ENCODE measurements around the gene PEF1. TPM values are rescaled to one million over a fixed set of nuclear protein-coding genes. Genes with fewer than 3 reads are reported as not detected.
"Not testable (repeated sequence)": the region's sequence is repeated elsewhere in the genome, so short reads cannot be mapped to it uniquely, and the experiment has no call there.

Gene PEF1
- total and polyA plus RNA-seq, 7 donors = 52.9 to 87.4 (median 66.4) TPM

- DNase-seq = peak; percentile 83
- 40 to 74% methylated on average over 11 of the region's 11 CpGs for WGBS, 2 donors
- Histone ChIP-seq H3K27me3 (no peaks in the 10 kb centered on the region), H3K27ac (peak overlapping the region; percentile 62 to 96 (median 87)), H3K4me3 (no peak overlapping the region), H3K9me3 (no peaks in the 10 kb centered on the region), H3K36me3 (peaks cover 0 to 4% (median 0%) of the 10 kb centered on the region in 4 donors), H3K4me1 (peaks cover 0 to 41% (median 37%) of the 10 kb centered on the region in 4 donors)
- TF ChIP-seq POLR2AphosphoS5 (IDR thresholded peaks at IDR 0.05) = peak in 1 of 4 donors; percentile 34
- no peak for TF ChIP-seq POLR2A (IDR thresholded peaks at IDR 0.05)
- intact Hi-C loops (cut with DNase I) = no loop called here
Measured at GRCh38 chr1:31591425-31592093, 53.1 kb downstream of the PEF1 start.

- Histone ChIP-seq H3K4me1 (peaks cover 0 to 65% (median 61%) of the 10 kb centered on the region in 4 donors), H3K36me3 (peaks cover 0 to 15% (median 8%) of the 10 kb centered on the region in 4 donors), H3K4me3 (peak overlapping the region; percentile 30 to 55 (median 49)), H3K27me3 (no peaks in the 10 kb centered on the region), H3K9me3 (no peaks in the 10 kb centered on the region), H3K27ac (peak overlapping the region; percentile 94 to 98 (median 96))
- WGBS, 2 donors = 6 to 20% methylated on average over 62 of the region's 62 CpGs
- intact Hi-C loops (cut with DNase I) = no loop called here
- DNase-seq = peak; percentile 69
- TF ChIP-seq POLR2AphosphoS5 (IDR thresholded peaks at IDR 0.05) = peak in 1 of 4 donors; percentile 15
- TF ChIP-seq POLR2A (IDR thresholded peaks at IDR 0.05) = no peak
Measured at GRCh38 chr1:31588751-31589515, 55.7 kb downstream of the PEF1 start.

GRCh38 chr1:31587720-31588423, 56.8 kb downstream of the PEF1 start:
- no peaks in the 10 kb centered on the region for H3K27me3 ChIP-seq
- H3K9me3 ChIP-seq = no peaks in the 10 kb centered on the region
- peaks cover 0 to 25% (median 12%) of the 10 kb centered on the region in 4 donors for H3K36me3 ChIP-seq
- intact Hi-C loops (cut with DNase I) = no loop called here
- TF ChIP-seq POLR2A (IDR thresholded peaks at IDR 0.05) (no peak), POLR2AphosphoS5 (IDR thresholded peaks at IDR 0.05) (peak; percentile 3 to 52 (median 42)), CTCF (IDR thresholded peaks at IDR 0.05) (peak; percentile 22 to 61 (median 56)), EP300 (IDR thresholded peaks at IDR 0.05) (no peak)
- WGBS, 2 donors = 35 to 52% methylated on average over 14 of the region's 14 CpGs
- peak overlapping the region in 3 of 4 donors; percentile 30 to 55 (median 51) for H3K4me3 ChIP-seq
- peak overlapping the region; percentile 94 to 98 (median 96) for H3K27ac ChIP-seq
- peaks cover 0 to 76% (median 72%) of the 10 kb centered on the region in 4 donors for H3K4me1 ChIP-seq
- peak; percentile 89 for DNase-seq

GRCh38 chr1:31587328-31587699, 57.4 kb downstream of the PEF1 start:
- Histone ChIP-seq H3K36me3 (peaks cover 0 to 25% (median 12%) of the 10 kb centered on the region in 4 donors), H3K27ac (peak overlapping the region; percentile 94 to 98 (median 96)), H3K4me1 (peaks cover 0 to 82% (median 78%) of the 10 kb centered on the region in 4 donors)
- H3K4me3 ChIP-seq; H3K27me3 ChIP-seq; H3K9me3 ChIP-seq; intact Hi-C loops (cut with DNase I); DNase-seq: not testable (repeated sequence)
- 92 to 93% methylated on average over 5 of the region's 5 CpGs for WGBS, 2 donors

GRCh38 chr1:31586376-31587327, 58.0 kb downstream of the PEF1 start:
- no peak overlapping the region for H3K4me3 ChIP-seq
- no peak for TF ChIP-seq CTCF (IDR thresholded peaks at IDR 0.05)
- TF ChIP-seq POLR2A (IDR thresholded peaks at IDR 0.05) = no peak
- no peak for TF ChIP-seq EP300 (IDR thresholded peaks at IDR 0.05)
- TF ChIP-seq POLR2AphosphoS5 (IDR thresholded peaks at IDR 0.05) = no peak
- H3K9me3 ChIP-seq = no peaks in the 10 kb centered on the region
- H3K27me3 ChIP-seq = no peaks in the 10 kb centered on the region
- 81 to 86% methylated on average over 47 of the region's 47 CpGs for WGBS, 2 donors
- no peak for DNase-seq
- peaks cover 0 to 25% (median 12%) of the 10 kb centered on the region in 4 donors for H3K36me3 ChIP-seq
- H3K4me1 ChIP-seq = peaks cover 0 to 83% (median 78%) of the 10 kb centered on the region in 4 donors
- intact Hi-C loops (cut with DNase I) = no loop called here
- H3K27ac ChIP-seq = peak overlapping the region; percentile 94 to 98 (median 96)
